ENCODE data around the gene ESRRA.

- TF ChIP-seq POLR2A (IDR thresholded peaks at IDR 0.05; ENCODE audit: low read depth, low read length) (no peak), POLR2AphosphoS5 (IDR thresholded peaks at IDR 0.05; ENCODE audit: low read depth, low read length) (no peak), TAF1 (IDR thresholded peaks at IDR 0.05; ENCODE audit: low read depth, low read length) (no peak)
Measured at GRCh38 chr11:64348383-64349024, 43.2 kb downstream of the ESRRA start.
